Activated CD8-positive, alpha-beta T cell treated with anti-CD3 and anti-CD28 coated beads for 36 hours (primary cell): ENCODE data around the gene HIVEP2. TPM values are rescaled to one million over a fixed set of nuclear protein-coding genes. Genes with fewer than 3 reads are reported as not detected.

Experiments
- ATAC-seq: fragments of 200-7000 bp; cut with Tn5 transposase; one replicate; pipeline ENCODE4 v1.10.0; 2021; ENCODE audit warnings: mild to moderate bottlenecking, moderate library complexity
- CTCF ChIA-PET: fragments of 350-600 bp; sonication (Branson Sonifier 250); formaldehyde crosslinking; loops from one replicate; lab custom pipeline; 2021; ENCODE audit warnings: antibody characterized with exemption; lab: Charles Lee
- POLR2A ChIA-PET: fragments of 350-600 bp; sonication (Branson Sonifier 250); formaldehyde crosslinking; loops from one replicate; lab custom pipeline; 2021; ENCODE audit warnings: antibody characterized with exemption; lab: Charles Lee
- DNase-seq: peaks from one replicate; pipeline ENCODE4 v3.0.0-alpha.2; 2020
- H3K27ac Mint-ChIP-seq: one replicate; pipeline ENCODE4 v1.8.0; 2021; ENCODE audit warnings: mild to moderate bottlenecking, mixed read lengths
- H3K27me3 Mint-ChIP-seq: one replicate; pipeline ENCODE4 v1.8.0; 2021; ENCODE audit warnings: mixed read lengths
- H3K36me3 Mint-ChIP-seq: one replicate; pipeline ENCODE4 v1.8.0; 2021; ENCODE audit warnings: low read depth, mixed read lengths
- H3K4me1 Mint-ChIP-seq: one replicate; pipeline ENCODE4 v1.8.0; 2021; ENCODE audit warnings: low read depth, mixed read lengths
- H3K4me3 Mint-ChIP-seq: one replicate; pipeline ENCODE4 v1.8.0; 2021; ENCODE audit warnings: mild to moderate bottlenecking, moderate library complexity, mixed read lengths
- H3K9me3 Mint-ChIP-seq: one replicate; pipeline ENCODE4 v1.8.0; 2021; ENCODE audit warnings: mixed read lengths
- intact Hi-C: fragments of 100-400 bp; cut with micrococcal nuclease; formaldehyde crosslinking; loops from one replicate; pipeline ENCODE4 v1.10.0; 2022
- total RNA-seq, 2 experiments: library from RNA; stranded (reverse); gene quantifications; one replicate each; pipeline ENCODE4 v1.2.3, GENCODE V29; 2021
- TF ChIP-seq, protein P1 (sequence below): fragments of 200-600 bp; IDR thresholded peaks from one replicate; pipeline ENCODE4 v1.8.0; 2022; ENCODE audit warnings: antibody characterized with exemption, mild to moderate bottlenecking

HIVEP2 gene
- total RNA-seq, 2 experiments from 2014 or later, result 31.8 to 38.1 TPM

DNA sequence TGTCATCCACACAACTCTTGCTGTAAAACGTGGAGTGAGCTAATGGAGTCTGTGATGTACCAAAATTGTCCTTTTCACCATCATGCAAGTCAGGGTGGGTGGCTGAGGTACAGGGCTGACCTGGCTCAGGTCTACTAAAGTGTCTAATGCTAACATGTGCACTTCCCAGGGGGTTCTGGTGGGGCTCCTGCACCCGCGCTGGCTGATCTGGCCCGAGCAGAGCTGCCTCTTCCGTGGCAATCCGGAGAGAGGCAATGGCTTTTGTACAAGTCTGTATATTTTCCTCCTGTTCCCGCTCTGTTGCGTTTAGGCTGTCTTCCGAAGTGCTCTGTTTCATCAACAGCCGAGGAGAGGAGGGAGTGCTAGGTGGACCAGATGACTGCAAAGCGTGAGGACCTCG lies 191.8 kb downstream of the HIVEP2 start:
- no peak for DNase-seq
- TF ChIP-seq, protein P1, sequence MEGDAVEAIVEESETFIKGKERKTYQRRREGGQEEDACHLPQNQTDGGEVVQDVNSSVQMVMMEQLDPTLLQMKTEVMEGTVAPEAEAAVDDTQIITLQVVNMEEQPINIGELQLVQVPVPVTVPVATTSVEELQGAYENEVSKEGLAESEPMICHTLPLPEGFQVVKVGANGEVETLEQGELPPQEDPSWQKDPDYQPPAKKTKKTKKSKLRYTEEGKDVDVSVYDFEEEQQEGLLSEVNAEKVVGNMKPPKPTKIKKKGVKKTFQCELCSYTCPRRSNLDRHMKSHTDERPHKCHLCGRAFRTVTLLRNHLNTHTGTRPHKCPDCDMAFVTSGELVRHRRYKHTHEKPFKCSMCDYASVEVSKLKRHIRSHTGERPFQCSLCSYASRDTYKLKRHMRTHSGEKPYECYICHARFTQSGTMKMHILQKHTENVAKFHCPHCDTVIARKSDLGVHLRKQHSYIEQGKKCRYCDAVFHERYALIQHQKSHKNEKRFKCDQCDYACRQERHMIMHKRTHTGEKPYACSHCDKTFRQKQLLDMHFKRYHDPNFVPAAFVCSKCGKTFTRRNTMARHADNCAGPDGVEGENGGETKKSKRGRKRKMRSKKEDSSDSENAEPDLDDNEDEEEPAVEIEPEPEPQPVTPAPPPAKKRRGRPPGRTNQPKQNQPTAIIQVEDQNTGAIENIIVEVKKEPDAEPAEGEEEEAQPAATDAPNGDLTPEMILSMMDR, result no peak
- Mint-ChIP-seq H3K9me3 (no peaks in the 10 kb centered on the region), H3K27ac (no peak overlapping the region), H3K27me3 (no peaks in the 10 kb centered on the region), H3K36me3 (peaks cover 47% of the 10 kb centered on the region), H3K4me1 (peaks cover 31% of the 10 kb centered on the region), H3K4me3 (no peak overlapping the region)
- ChIA-PET POLR2A (interaction anchor here (0.6 kb wide), 1 partner anchor 29 kb away, joined by 5 read pairs; no protein-coding TSS in a partner anchor), CTCF (no interaction called here)
- intact Hi-C loops, result no loop called here
- no peak for ATAC-seq

- Mint-ChIP-seq H3K4me1 (peaks cover 26% of the 10 kb centered on the region), H3K27me3 (no peaks in the 10 kb centered on the region), H3K36me3 (peaks cover 39% of the 10 kb centered on the region), H3K9me3 (no peaks in the 10 kb centered on the region), H3K27ac (no peak overlapping the region), H3K4me3 (no peak overlapping the region)
- intact Hi-C loops, result no loop called here
- CTCF ChIA-PET, result interaction anchor here (0.9 kb wide), 1 partner anchor 13 kb away, joined by 4 read pairs; no protein-coding TSS in a partner anchor
- TF ChIP-seq, protein P1, result no peak
- ATAC-seq (no peak), DNase-seq (no peak)
- POLR2A ChIA-PET, result no interaction called here
These were observed 192.6 kb downstream of the HIVEP2 start for GRCh38 chr6:142752348-142752747.

DNA sequence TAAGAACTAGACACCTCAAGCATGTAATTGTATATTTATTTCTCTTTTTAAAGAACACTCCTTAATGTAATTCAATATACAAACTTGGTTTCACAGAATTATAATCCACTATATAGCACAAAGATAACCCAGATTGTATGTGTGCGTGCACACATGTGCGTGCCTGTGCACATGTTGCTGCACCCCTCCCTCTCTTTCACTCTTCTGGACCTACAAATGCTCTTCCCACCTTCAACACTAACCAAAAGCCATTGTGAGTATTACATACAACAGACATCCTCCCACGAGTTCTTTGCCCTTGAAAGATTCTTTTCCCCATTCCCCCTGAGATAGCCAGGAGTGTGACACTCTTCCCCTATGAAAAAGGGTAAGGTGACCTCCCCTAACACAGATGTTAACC lies 193.5 kb downstream of the HIVEP2 start:
- no peak for ATAC-seq
- TF ChIP-seq, protein P1, result no peak
- Mint-ChIP-seq H3K27ac (peak overlapping the region; percentile 0), H3K27me3 (no peaks in the 10 kb centered on the region), H3K4me1 (peaks cover 19% of the 10 kb centered on the region), H3K4me3 (no peak overlapping the region), H3K36me3 (peaks cover 32% of the 10 kb centered on the region), H3K9me3 (no peaks in the 10 kb centered on the region)
- ChIA-PET CTCF (interaction anchor here (0.9 to 3.3 kb wide), 2 partner anchors 14 to 15 kb away, joined by 4 to 13 read pairs; no protein-coding TSS in a partner anchor), POLR2A (no interaction called here)
- DNase-seq, result no peak
- intact Hi-C loops, result no loop called here

GRCh38 chr6:142750998-142751397 lies 194.0 kb downstream of the HIVEP2 start:
- H3K27ac Mint-ChIP-seq, result no peak overlapping the region
- intact Hi-C loops, result no loop called here
- ChIA-PET CTCF (interaction anchor here (3.3 kb wide), 1 partner anchor 14 kb away, joined by 13 read pairs; no protein-coding TSS in a partner anchor), POLR2A (no interaction called here)
- DNase-seq (no peak), ATAC-seq (no peak)
- H3K27me3 Mint-ChIP-seq, result no peaks in the 10 kb centered on the region
- TF ChIP-seq, protein P1, result no peak
- H3K9me3 Mint-ChIP-seq, result no peaks in the 10 kb centered on the region
- no peak overlapping the region for H3K4me3 Mint-ChIP-seq
- peaks cover 27% of the 10 kb centered on the region for H3K36me3 Mint-ChIP-seq
- peaks cover 14% of the 10 kb centered on the region for H3K4me1 Mint-ChIP-seq

- CTCF ChIA-PET, result interaction anchor here (0.7 to 3.3 kb wide), 7 partner anchors 13 to 573 kb away, joined by 3 to 13 read pairs (median 4); no protein-coding TSS in a partner anchor
- no peaks in the 10 kb centered on the region for H3K27me3 Mint-ChIP-seq
- no peak for ATAC-seq
- TF ChIP-seq, protein P1, result no peak
- no peak overlapping the region for H3K27ac Mint-ChIP-seq
- H3K4me1 Mint-ChIP-seq, result peaks cover 6% of the 10 kb centered on the region
- no peak for DNase-seq
- POLR2A ChIA-PET, result no interaction called here
- H3K4me3 Mint-ChIP-seq, result no peak overlapping the region
- H3K9me3 Mint-ChIP-seq, result no peaks in the 10 kb centered on the region
- intact Hi-C loops, result no loop called here
- H3K36me3 Mint-ChIP-seq, result peaks cover 16% of the 10 kb centered on the region
These were observed 195.4 kb downstream of the HIVEP2 start for GRCh38 chr6:142749556-142749955.
